ENCODE measurements around the gene BANF1.

DNA sequence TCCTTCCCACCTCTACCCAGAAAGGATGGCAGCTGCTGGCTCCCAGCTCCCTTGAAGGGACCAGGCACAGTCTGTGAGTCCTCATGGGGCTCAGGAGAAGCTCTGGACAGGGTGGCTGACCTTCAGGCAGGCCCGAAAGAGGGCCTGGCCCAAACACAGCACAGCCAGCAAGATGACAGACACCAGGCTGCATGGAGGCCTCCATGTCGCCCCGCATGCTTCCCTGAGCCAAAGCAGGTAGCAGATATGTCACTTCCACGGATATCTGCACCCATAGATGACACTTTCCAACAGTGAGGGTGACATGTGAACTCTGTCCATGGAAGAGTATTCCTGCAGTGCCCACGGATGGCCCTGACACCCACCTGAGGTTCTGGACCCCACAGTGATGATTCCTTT is 18.7 kb upstream of the BANF1 start:
- TF ChIP-seq EZH2 (IDR thresholded peaks at IDR 0.05; ENCODE audit: insufficient read depth, poor library complexity, severe bottlenecking) (no peak), EZH2phosphoT487 (IDR thresholded peaks at IDR 0.05; ENCODE audit: insufficient read depth, low read depth) (no peak)

Data from GM23248 (cell line).